H7 (cell line): Measurements from ENCODE around the gene SIGLEC11. TPM values are rescaled to one million over a fixed set of nuclear protein-coding genes. Genes with fewer than 3 reads are reported as not detected.
"Not testable (repeated sequence)": the region's sequence is repeated elsewhere in the genome, so short reads cannot be mapped to it uniquely, and the experiment has no call there.

Experiments
- DNase-seq: peaks from one replicate; pipeline ENCODE4 v3.0.0; 2012
- H3K27me3 ChIP-seq: 2 replicates; pipeline ENCODE4 v1.6.0; 2011; ENCODE audit warnings: mild to moderate bottlenecking, low read length; ENCODE audit not compliant: control insufficient read depth, insufficient read depth
- H3K36me3 ChIP-seq: replicated peaks from 2 replicates; pipeline ENCODE4 v1.5.1; 2011; ENCODE audit warnings: low read length; ENCODE audit not compliant: control insufficient read depth, insufficient read depth
- H3K4me3 ChIP-seq: 2 replicates; pipeline ENCODE4 v1.5.1; 2011; ENCODE audit warnings: low read depth, mild to moderate bottlenecking, control low read depth, low read length, moderate library complexity; ENCODE audit not compliant: insufficient read depth
- total RNA-seq: library from RNA; depleted of rRNA; stranded (reverse); fragments of >200 nt; shearing (Covaris generic); gene quantifications from 2 replicates; pipeline ENCODE4 v1.2.3, GENCODE V29; 2014; rRNA removed

SIGLEC11 gene
- not detected in 2 replicates for total RNA-seq

- H3K27me3 ChIP-seq, DNase-seq, H3K36me3 ChIP-seq, H3K4me3 ChIP-seq: not testable (repeated sequence)
These were observed at the start of gene SIGLEC11 for GRCh38 chr19:49960980-49961379. SIGLEC11 (minus strand) TSS chr19:49961172; CDS start chr19:49961081, 91 bp downstream.

- DNase-seq = peak; percentile 89
- Histone ChIP-seq H3K27me3 (no peaks in the 10 kb centered on the region), H3K4me3 (no peak overlapping the region), H3K36me3 (peaks cover 4% of the 10 kb centered on the region)
These were observed 47.6 kb upstream of the SIGLEC11 start for GRCh38 chr19:50008532-50008931.

GRCh38 chr19:50007947-50008346 lies 47.0 kb upstream of the SIGLEC11 start:
- no peaks in the 10 kb centered on the region for H3K27me3 ChIP-seq
- peaks cover 4% of the 10 kb centered on the region for H3K36me3 ChIP-seq
- no peak overlapping the region for H3K4me3 ChIP-seq
- DNase-seq = no peak

GRCh38 chr19:50007170-50007569 lies 46.2 kb upstream of the SIGLEC11 start:
- peaks cover 4% of the 10 kb centered on the region for H3K36me3 ChIP-seq
- DNase-seq = no peak
- H3K4me3 ChIP-seq = no peak overlapping the region
- no peaks in the 10 kb centered on the region for H3K27me3 ChIP-seq

- Histone ChIP-seq H3K4me3 (no peak overlapping the region), H3K36me3 (peaks cover 6% of the 10 kb centered on the region), H3K27me3 (no peaks in the 10 kb centered on the region)
- DNase-seq = no peak
These were observed 44.5 kb upstream of the SIGLEC11 start for GRCh38 chr19:50005428-50005827.

GRCh38 chr19:50003810-50004419 lies 42.9 kb upstream of the SIGLEC11 start:
- Histone ChIP-seq H3K36me3 (peaks cover 6% of the 10 kb centered on the region), H3K4me3 (no peak overlapping the region), H3K27me3 (no peaks in the 10 kb centered on the region)
- no peak for DNase-seq

- no peak overlapping the region for H3K4me3 ChIP-seq
- H3K27me3 ChIP-seq = no peaks in the 10 kb centered on the region
- DNase-seq = no peak
- peaks cover 6% of the 10 kb centered on the region for H3K36me3 ChIP-seq
These were observed 42.3 kb upstream of the SIGLEC11 start for GRCh38 chr19:50003254-50003788.

GRCh38 chr19:50002386-50002960 lies 41.5 kb upstream of the SIGLEC11 start:
- DNase-seq = no peak
- H3K27me3 ChIP-seq = no peaks in the 10 kb centered on the region
- H3K36me3 ChIP-seq = peaks cover 4% of the 10 kb centered on the region
- H3K4me3 ChIP-seq = no peak overlapping the region

GRCh38 chr19:50001775-50002174 lies 40.8 kb upstream of the SIGLEC11 start:
- Histone ChIP-seq H3K4me3 (no peak overlapping the region), H3K36me3 (peaks cover 2% of the 10 kb centered on the region), H3K27me3 (no peaks in the 10 kb centered on the region)
- no peak for DNase-seq

GRCh38 chr19:50000841-50001557 lies 40.0 kb upstream of the SIGLEC11 start:
- Histone ChIP-seq H3K4me3 (no peak overlapping the region), H3K36me3 (peaks cover 2% of the 10 kb centered on the region), H3K27me3 (no peaks in the 10 kb centered on the region)
- DNase-seq = no peak

GRCh38 chr19:50000038-50000840 lies 39.3 kb upstream of the SIGLEC11 start:
- Histone ChIP-seq H3K4me3 (no peak overlapping the region), H3K27me3 (no peaks in the 10 kb centered on the region), H3K36me3 (peaks cover 3% of the 10 kb centered on the region)
- no peak for DNase-seq

GRCh38 chr19:49999371-50000010 lies 38.5 kb upstream of the SIGLEC11 start:
- H3K4me3 ChIP-seq = no peak overlapping the region
- DNase-seq = no peak
- no peaks in the 10 kb centered on the region for H3K27me3 ChIP-seq
- peaks cover 3% of the 10 kb centered on the region for H3K36me3 ChIP-seq

- H3K4me3 ChIP-seq = no peak overlapping the region
- DNase-seq = peak; percentile 93
- H3K27me3 ChIP-seq = no peaks in the 10 kb centered on the region
- H3K36me3 ChIP-seq = peaks cover 3% of the 10 kb centered on the region
These were observed 36.7 kb upstream of the SIGLEC11 start for GRCh38 chr19:49997709-49998108.

GRCh38 chr19:49988433-49988832 lies 27.5 kb upstream of the SIGLEC11 start:
- DNase-seq = no peak
- Histone ChIP-seq H3K27me3 (no peaks in the 10 kb centered on the region), H3K36me3 (no peaks in the 10 kb centered on the region; the same call in none of the 2 replicates), H3K4me3 (no peak overlapping the region)
